Naive B cell (primary cell): ENCODE results near the gene PDIA6. TPM values are rescaled to one million over a fixed set of nuclear protein-coding genes. Genes with fewer than 3 reads are reported as not detected.

Experiments used
- ATAC-seq, 2 donors: fragments of 150-1000 bp; cut with Tn5 transposase; 2 replicates each; pipeline ENCODE4 v1.10.0; 2021; ENCODE audit warnings: low read depth in 2 of 2, mild to moderate bottlenecking in 2 of 2, moderate library complexity in 2 of 2
- DNase-seq: peaks from one replicate; pipeline ENCODE4 v3.0.0; 2022
- H3K27ac Mint-ChIP-seq, 6 donors: one replicate each; pipeline ENCODE4 v1.8.0; 2020 to 2022; ENCODE audit warnings: mild to moderate bottlenecking in 6 of 6, mixed read lengths in 6 of 6, moderate library complexity in 5 of 6, inconsistent platforms in 2 of 6
- H3K27me3 Mint-ChIP-seq, 3 donors: one replicate each; pipeline ENCODE4 v1.8.0; 2021 to 2022; ENCODE audit warnings: mixed read lengths in 3 of 3, mild to moderate bottlenecking in 1 of 3
- H3K36me3 Mint-ChIP-seq, 2 donors: one replicate each; pipeline ENCODE4 v1.8.0; 2020 to 2022; ENCODE audit warnings: mixed read lengths in 2 of 2, inconsistent platforms in 1 of 2, mild to moderate bottlenecking in 1 of 2
- H3K4me1 Mint-ChIP-seq, 3 donors: one replicate each; pipeline ENCODE4 v1.8.0; 2020 to 2022; ENCODE audit warnings: mixed read lengths in 3 of 3, inconsistent platforms in 1 of 3, mild to moderate bottlenecking in 1 of 3, moderate library complexity in 1 of 3
- H3K4me3 Mint-ChIP-seq, 8 donors: one replicate each; pipeline ENCODE4 v1.8.0; 2020 to 2022; ENCODE audit warnings: mild to moderate bottlenecking in 8 of 8, mixed read lengths in 8 of 8, moderate library complexity in 8 of 8, inconsistent platforms in 2 of 8
- H3K9me3 Mint-ChIP-seq, 7 donors: one replicate each; pipeline ENCODE4 v1.8.0; 2020 to 2022; ENCODE audit warnings: mixed read lengths in 7 of 7, mild to moderate bottlenecking in 5 of 7, inconsistent platforms in 2 of 7, moderate library complexity in 1 of 7
- polyA plus RNA-seq, 6 donors: library from polyadenylated mRNA; unstranded; fragments of 300-500 nt; fragmentation: Illumina TruSeq; gene quantifications; one replicate each; pipeline ENCODE4 v1.2.3, GENCODE V29; 2021; ENCODE audit warnings: low read depth in 6 of 6

PDIA6 gene
- polyA plus RNA-seq, 6 donors from 2014 or later: 117 to 178 (median 138) TPM

GRCh38 chr2:10841547-10842219 is 29.1 kb upstream of the PDIA6 start:
- DNase-seq (no peak), ATAC-seq (no peak)
- H3K4me3 Mint-ChIP-seq: no peak overlapping the region
- H3K9me3 Mint-ChIP-seq: peaks cover 11 to 40% (median 33%) of the 10 kb centered on the region in 7 donors
- no peaks in the 10 kb centered on the region for H3K4me1 Mint-ChIP-seq
- peaks cover 30 to 72% (median 62%) of the 10 kb centered on the region in 3 donors for H3K27me3 Mint-ChIP-seq
- no peak overlapping the region for H3K27ac Mint-ChIP-seq
- H3K36me3 Mint-ChIP-seq: peaks cover 8 to 28% of the 10 kb centered on the region in 2 donors

GRCh38 chr2:10839813-10840212 is 27.2 kb upstream of the PDIA6 start:
- peaks cover 0 to 2% (median 0%) of the 10 kb centered on the region in 3 donors for H3K4me1 Mint-ChIP-seq
- H3K27me3 Mint-ChIP-seq: peaks cover 30 to 65% (median 57%) of the 10 kb centered on the region in 3 donors
- peaks cover 11 to 40% (median 33%) of the 10 kb centered on the region in 7 donors for H3K9me3 Mint-ChIP-seq
- ATAC-seq (no peak), DNase-seq (no peak)
- peaks cover 8 to 28% of the 10 kb centered on the region in 2 donors for H3K36me3 Mint-ChIP-seq
- no peak overlapping the region for H3K27ac Mint-ChIP-seq
- no peak overlapping the region for H3K4me3 Mint-ChIP-seq

GRCh38 chr2:10838734-10839133 is 26.1 kb upstream of the PDIA6 start:
- peaks cover 11 to 40% (median 33%) of the 10 kb centered on the region in 7 donors for H3K9me3 Mint-ChIP-seq
- peaks cover 8 to 28% of the 10 kb centered on the region in 2 donors for H3K36me3 Mint-ChIP-seq
- ATAC-seq: no peak
- no peak overlapping the region for H3K27ac Mint-ChIP-seq
- H3K4me3 Mint-ChIP-seq: no peak overlapping the region
- H3K4me1 Mint-ChIP-seq: peaks cover 0 to 3% (median 0%) of the 10 kb centered on the region in 3 donors
- no peak for DNase-seq
- H3K27me3 Mint-ChIP-seq: peaks cover 27 to 60% (median 48%) of the 10 kb centered on the region in 3 donors

- no peak for DNase-seq
- H3K4me1 Mint-ChIP-seq: peaks cover 0 to 6% (median 2%) of the 10 kb centered on the region in 3 donors
- H3K27ac Mint-ChIP-seq: no peak overlapping the region
- peaks cover 11 to 34% (median 29%) of the 10 kb centered on the region in 7 donors for H3K9me3 Mint-ChIP-seq
- H3K4me3 Mint-ChIP-seq: peak overlapping the region in 1 of 8 donors; percentile 53
- peaks cover 22 to 60% (median 50%) of the 10 kb centered on the region in 3 donors for H3K27me3 Mint-ChIP-seq
- ATAC-seq: no peak
- peaks cover 8 to 28% of the 10 kb centered on the region in 2 donors for H3K36me3 Mint-ChIP-seq
Measured at GRCh38 chr2:10837298-10838266, 25.0 kb upstream of the PDIA6 start.

GRCh38 chr2:10835052-10835970 is 22.7 kb upstream of the PDIA6 start:
- DNase-seq: peak; percentile 60
- Mint-ChIP-seq H3K27me3 (peaks cover 17 to 68% (median 53%) of the 10 kb centered on the region in 3 donors), H3K9me3 (peaks cover 5 to 11% (median 6%) of the 10 kb centered on the region in 7 donors), H3K36me3 (peaks cover 0 to 8% of the 10 kb centered on the region in 2 donors), H3K4me1 (peaks cover 5 to 12% (median 5%) of the 10 kb centered on the region in 3 donors), H3K27ac (peak overlapping the region in 1 of 6 donors; percentile 60), H3K4me3 (no peak overlapping the region)
- ATAC-seq: peak; percentile 76 to 79

GRCh38 chr2:10834068-10834655 is 21.6 kb upstream of the PDIA6 start:
- Mint-ChIP-seq H3K36me3 (no peaks in the 10 kb centered on the region), H3K27ac (no peak overlapping the region), H3K4me1 (peaks cover 5 to 12% (median 5%) of the 10 kb centered on the region in 3 donors), H3K27me3 (peaks cover 17 to 68% (median 58%) of the 10 kb centered on the region in 3 donors), H3K9me3 (peaks cover 0 to 4% (median 0%) of the 10 kb centered on the region in 7 donors), H3K4me3 (no peak overlapping the region)
- no peak for ATAC-seq
- DNase-seq: no peak

- Mint-ChIP-seq H3K4me1 (peaks cover 5 to 12% (median 5%) of the 10 kb centered on the region in 3 donors), H3K27me3 (peaks cover 18 to 62% (median 54%) of the 10 kb centered on the region in 3 donors), H3K4me3 (no peak overlapping the region), H3K9me3 (peaks cover 0 to 4% (median 0%) of the 10 kb centered on the region in 7 donors), H3K36me3 (no peaks in the 10 kb centered on the region), H3K27ac (no peak overlapping the region)
- DNase-seq (no peak), ATAC-seq (no peak)
Measured at GRCh38 chr2:10833021-10833420, 20.4 kb upstream of the PDIA6 start.

- Mint-ChIP-seq H3K4me1 (peaks cover 5 to 12% (median 5%) of the 10 kb centered on the region in 3 donors), H3K27me3 (peaks cover 20 to 62% (median 48%) of the 10 kb centered on the region in 3 donors), H3K36me3 (no peaks in the 10 kb centered on the region), H3K27ac (peak overlapping the region in 1 of 6 donors; percentile 74), H3K9me3 (no peaks in the 10 kb centered on the region), H3K4me3 (peak overlapping the region in 1 of 8 donors; percentile 53)
- DNase-seq: peak; percentile 70
- peak; percentile 83 to 84 for ATAC-seq
Measured at GRCh38 chr2:10832203-10832936, 19.8 kb upstream of the PDIA6 start.

GRCh38 chr2:10831400-10831985 is 18.9 kb upstream of the PDIA6 start:
- H3K9me3 Mint-ChIP-seq: no peaks in the 10 kb centered on the region
- no peak overlapping the region for H3K27ac Mint-ChIP-seq
- H3K4me1 Mint-ChIP-seq: peaks cover 5 to 12% (median 5%) of the 10 kb centered on the region in 3 donors
- DNase-seq (no peak), ATAC-seq (no peak)
- H3K36me3 Mint-ChIP-seq: no peaks in the 10 kb centered on the region
- H3K27me3 Mint-ChIP-seq: peaks cover 16 to 58% (median 39%) of the 10 kb centered on the region in 3 donors
- H3K4me3 Mint-ChIP-seq: no peak overlapping the region

- ATAC-seq (no peak), DNase-seq (no peak)
- no peak overlapping the region for H3K27ac Mint-ChIP-seq
- H3K27me3 Mint-ChIP-seq: peaks cover 16 to 65% (median 42%) of the 10 kb centered on the region in 3 donors
- no peak overlapping the region for H3K4me3 Mint-ChIP-seq
- peaks cover 0 to 2% (median 0%) of the 10 kb centered on the region in 7 donors for H3K9me3 Mint-ChIP-seq
- peaks cover 5 to 12% (median 5%) of the 10 kb centered on the region in 3 donors for H3K4me1 Mint-ChIP-seq
- H3K36me3 Mint-ChIP-seq: no peaks in the 10 kb centered on the region
Measured at GRCh38 chr2:10830641-10831399, 18.2 kb upstream of the PDIA6 start.

- peaks cover 5 to 12% (median 5%) of the 10 kb centered on the region in 3 donors for H3K4me1 Mint-ChIP-seq
- H3K27ac Mint-ChIP-seq: peak overlapping the region in 1 of 6 donors; percentile 49
- no peak for ATAC-seq
- DNase-seq: no peak
- H3K27me3 Mint-ChIP-seq: peaks cover 18 to 71% (median 48%) of the 10 kb centered on the region in 3 donors
- no peak overlapping the region for H3K4me3 Mint-ChIP-seq
- peaks cover 0 to 4% (median 0%) of the 10 kb centered on the region in 7 donors for H3K9me3 Mint-ChIP-seq
- no peaks in the 10 kb centered on the region for H3K36me3 Mint-ChIP-seq
Measured at GRCh38 chr2:10830203-10830602, 17.6 kb upstream of the PDIA6 start.
